Endothelial cell of umbilical vein (primary cell): Measurements from ENCODE around the gene CCN6. TPM values are rescaled to one million over a fixed set of nuclear protein-coding genes. Genes with fewer than 3 reads are reported as not detected.
A peak's percentile ranks its signal among the peaks of the same experiment; 100 is the strongest.

Experiments used
- Bru-seq: library from RNA; stranded (reverse); fragments of 400-500 nt; gene quantifications from one replicate; lab custom pipeline; 2021; lab: Mats Ljungman, UMichigan
- BruChase-seq, 2 experiments: library from RNA; stranded (reverse); fragments of 400-500 nt; gene quantifications; one replicate each; lab custom pipeline; 2021; lab: Mats Ljungman, UMichigan
- BruUV-seq: library from RNA; stranded (reverse); fragments of 400-500 nt; replicated peaks from 2 replicates; lab custom pipeline; 2021; lab: Mats Ljungman, UMichigan
- CTCF ChIA-PET: fragments of 300-600, 350-600 bp; sonication (Branson Sonifier 250); formaldehyde crosslinking; loops from one replicate; lab custom pipeline; 2021; ENCODE audit warnings: antibody characterized with exemption, inconsistent platforms; lab: Charles Lee
- POLR2A ChIA-PET: fragments of 300-600, 350-600 bp; sonication (Branson Sonifier 250); formaldehyde crosslinking; loops from one replicate; lab custom pipeline; 2021; ENCODE audit warnings: antibody characterized with exemption, inconsistent platforms; lab: Charles Lee
- DNase-seq: peaks from one replicate; pipeline ENCODE4 v3.0.0-alpha.2; 2011; ENCODE audit warnings: low read depth, low spot score
- FAIRE-seq: peaks from 2 replicates; lab custom pipeline; 2011; peaks lifted over from hg19 to GRCh38; lab: Jason Lieb, UNC
- H2AFZ ChIP-seq: 2 replicates; pipeline ENCODE4 v1.6.0; 2012; ENCODE audit warnings: low read depth, low read length, control low read depth, inconsistent platforms
- H3K27ac ChIP-seq: 2 replicates; pipeline ENCODE4 v1.5.1; 2011; ENCODE audit warnings: low read depth, mild to moderate bottlenecking, control low read depth, low read length, moderate library complexity; ENCODE audit not compliant: insufficient read depth
- H3K27me3 ChIP-seq, 2 experiments: 2 replicates each; pipeline versions ENCODE4 v1.6.0 to v1.6.1; 2011; ENCODE audit warnings: low read length in 2 of 2, mixed read lengths in 1 of 2; ENCODE audit not compliant: control insufficient read depth in 2 of 2, insufficient read depth in 2 of 2
- H3K36me3 ChIP-seq, 2 experiments: 2 replicates in 1 of 2; 3 replicates in 1 of 2; pipeline ENCODE4 v1.5.1; 2011; ENCODE audit warnings: low read length in 2 of 2, mild to moderate bottlenecking in 1 of 2, moderate library complexity in 1 of 2; ENCODE audit not compliant: control insufficient read depth in 2 of 2, insufficient read depth in 2 of 2; ENCODE audit errors: extremely low read depth in 1 of 2
- H3K4me1 ChIP-seq: 3 replicates; pipeline ENCODE4 v1.5.1; 2011; ENCODE audit warnings: mild to moderate bottlenecking, low read length; ENCODE audit not compliant: control insufficient read depth, insufficient read depth; ENCODE audit errors: extremely low read depth
- H3K4me2 ChIP-seq: 2 replicates; pipeline ENCODE4 v1.6.1; 2011; ENCODE audit warnings: low read length, control low read depth, mixed read lengths; ENCODE audit not compliant: insufficient read depth
- H3K4me3 ChIP-seq, 3 experiments: fragments of 200-600 bp in 1 of 3; sonication (generic), shearing (Covaris generic) in 1 of 3; replicated peaks in 1 of 3; 2 replicates each; pipeline ENCODE4 v1.5.1; 2011 to 2016; ENCODE audit warnings: control low read depth in 3 of 3, low read length in 3 of 3, mild to moderate bottlenecking in 2 of 3, inconsistent platforms in 1 of 3, low read depth in 1 of 3, moderate library complexity in 1 of 3; ENCODE audit not compliant: insufficient read depth in 1 of 3
- H3K79me2 ChIP-seq: 2 replicates; pipeline ENCODE4 v1.6.0; 2012; ENCODE audit warnings: low read length, inconsistent platforms; ENCODE audit not compliant: control insufficient read depth, insufficient read depth
- H3K9ac ChIP-seq: replicated peaks from 2 replicates; pipeline ENCODE3; 2011; ENCODE audit warnings: low read length, control low read depth; ENCODE audit not compliant: insufficient read depth; ENCODE audit errors: extremely low read depth
- H3K9me1 ChIP-seq: replicated peaks from 3 replicates; pipeline ENCODE4 v1.6.0; 2011; ENCODE audit warnings: mild to moderate bottlenecking, low read length; ENCODE audit not compliant: control insufficient read depth, insufficient read depth; ENCODE audit errors: extremely low read depth
- H3K9me3 ChIP-seq: replicated peaks from 2 replicates; pipeline ENCODE4 v1.5.1; 2012; ENCODE audit warnings: low read length, inconsistent platforms; ENCODE audit not compliant: control insufficient read depth, insufficient read depth
- H4K20me1 ChIP-seq: replicated peaks from 2 replicates; pipeline ENCODE3; 2011; ENCODE audit warnings: mild to moderate bottlenecking, low read length; ENCODE audit not compliant: control insufficient read depth, insufficient read depth; ENCODE audit errors: extremely low read depth
- EZH2 ChIP-seq: IDR thresholded peaks from 2 replicates; pipeline ENCODE4 v1.6.1; 2012; ENCODE audit warnings: borderline replicate concordance, low read depth, mild to moderate bottlenecking, moderate library complexity, low read length, inconsistent platforms; ENCODE audit not compliant: severe bottlenecking
- FOS ChIP-seq: IDR thresholded peaks from 2 replicates; pipeline ENCODE4 v1.6.1; 2011; ENCODE audit warnings: mild to moderate bottlenecking, low read length, moderate library complexity, borderline replicate concordance; ENCODE audit not compliant: insufficient read depth
- GATA2 ChIP-seq: IDR thresholded peaks from 2 replicates; pipeline ENCODE4 v1.7.0; 2011; ENCODE audit warnings: low read depth, mild to moderate bottlenecking, moderate library complexity, mixed read lengths, low read length; ENCODE audit not compliant: insufficient read length, insufficient read depth
- JUN ChIP-seq: IDR thresholded peaks from 2 replicates; pipeline ENCODE4 v1.6.1; 2011; ENCODE audit warnings: borderline replicate concordance, low read depth; ENCODE audit not compliant: insufficient read length, insufficient read depth
- MYC ChIP-seq: IDR thresholded peaks from one replicate; pipeline ENCODE4 v1.6.1; 2011; ENCODE audit warnings: mild to moderate bottlenecking, low read depth, low read length
- POLR2A ChIP-seq: IDR thresholded peaks from 2 replicates; pipeline ENCODE4 v1.6.1; 2012; ENCODE audit warnings: low read depth, mild to moderate bottlenecking, control low read depth, low read length
- POLR2AphosphoS5 ChIP-seq: IDR thresholded peaks from 2 replicates; pipeline ENCODE4 v1.6.1; 2012; ENCODE audit warnings: low read depth, mild to moderate bottlenecking, control low read depth, low read length, moderate library complexity; ENCODE audit not compliant: insufficient read depth
- dilution Hi-C: fragments of 300-500 bp; cut with MboI; formaldehyde crosslinking; loops from one replicate; pipeline ENCODE4 v1.15.0; 2019; ENCODE audit warnings: low sequenced_read_pairs; ENCODE audit not compliant: extremely low pct_ligation_motif_present
- intact Hi-C: fragments of 100-400 bp; cut with micrococcal nuclease; formaldehyde crosslinking; loops from one replicate; pipeline ENCODE4 v1.10.0; 2022
- long read RNA-seq: library from polyadenylated mRNA; stranded (forward); transcript quantifications from one replicate; pipeline ENCODE4 v2.0.0, GENCODE V29; 2021
- polyA minus RNA-seq, 3 experiments: library from RNA; depleted of rRNA, polyadenylated mRNA; stranded (reverse); fragments of >200 nt; gene quantifications; 1 replicate in 1 of 3; 2 replicates in 2 of 3; pipeline ENCODE4 v1.2.3, GENCODE V29; 2011
- polyA plus RNA-seq, 4 experiments: library from polyadenylated mRNA; depleted of rRNA in 3 of 4; stranded (reverse) in 3 of 4; unstranded in 1 of 4; fragments of >200 nt; gene quantifications; 2 replicates each; pipeline versions ENCODE4 v1.2.1 to v1.2.3, GENCODE V29; 2011 to 2012; ENCODE audit warnings: missing spikeins in 1 of 4
- total RNA-seq: library from RNA; stranded (reverse); gene quantifications from 2 replicates; pipeline ENCODE4 v1.2.3, GENCODE V29; 2021
- TF ChIP-seq, protein P1 (sequence below), 2 donors: IDR thresholded peaks; 1 replicate in 1 of 2; 2 replicates in 1 of 2; pipeline ENCODE4 v1.5.1; 2011; ENCODE audit warnings: low read length in 2 of 2, mild to moderate bottlenecking in 2 of 2, moderate library complexity in 2 of 2, control low read depth in 1 of 2, inconsistent platforms in 1 of 2, low read depth in 1 of 2; ENCODE audit not compliant: insufficient read depth in 1 of 2; ENCODE audit errors: extremely low read depth in 1 of 2
- TF ChIP-seq, protein P2 (sequence below): IDR thresholded peaks from 2 replicates; pipeline ENCODE4 v1.6.1; 2011; ENCODE audit not compliant: insufficient read depth, insufficient read length

Gene CCN6
- not detected in 2 replicates for total RNA-seq
- polyA plus RNA-seq = not detected in 2 replicates
- not detected in 2 replicates for polyA plus RNA-seq (2011; cell fraction: cytosol; rRNA removed)
- not detected in 2 replicates for polyA plus RNA-seq (2011; cell fraction: nucleus; rRNA removed)
- polyA plus RNA-seq (2012) = 0.08 and 0.12 TPM in 2 replicates
- not detected in 2 replicates for polyA minus RNA-seq
- not detected for polyA minus RNA-seq (2011; cell fraction: cytosol; rRNA and poly(A)+ RNA removed)
- not detected in 2 replicates for polyA minus RNA-seq (2011; cell fraction: nucleus; rRNA and poly(A)+ RNA removed)
- not detected for Bru-seq, nascent RNA
- BruChase-seq, experiment 1, labeled RNA remaining after a 6-hour chase = percentile 9 among the genes with signal in this experiment
- percentile 6 among the genes with signal in this experiment for BruChase-seq, experiment 2, labeled RNA remaining after a 2-hour chase
- long read RNA-seq = 0 reads

DNA sequence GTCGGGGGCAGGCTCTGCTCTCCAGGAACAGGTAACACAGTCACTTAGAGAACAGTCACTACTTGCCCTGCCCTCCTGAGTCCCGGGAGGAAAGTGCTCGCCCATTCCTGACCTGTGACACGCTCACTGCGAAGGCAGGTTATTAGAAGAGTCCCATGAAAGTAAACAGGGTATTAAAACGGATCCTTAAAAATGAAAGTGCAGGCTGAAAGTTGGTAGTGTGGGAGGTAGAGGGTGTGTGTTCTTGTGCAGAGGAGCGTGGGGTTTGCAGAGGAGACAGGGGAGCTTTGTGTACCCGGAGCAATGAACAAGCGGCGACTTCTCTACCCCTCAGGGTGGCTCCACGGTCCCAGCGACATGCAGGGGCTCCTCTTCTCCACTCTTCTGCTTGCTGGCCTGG lies at the start of gene CCN6:
Gene CCN6 (plus strand): TSS at position 104 of the 400 bp plus-strand sequence. CDS start 254 bp downstream, at position 358.
- BruUV-seq = no TSS peak
- POLR2A ChIA-PET = no interaction called here
- Histone ChIP-seq H3K9me3 (no peaks in the 10 kb centered on the region), H3K79me2 (no peaks in the 10 kb centered on the region), H3K4me1 (no peaks in the 10 kb centered on the region), H2AFZ (no peak within 1 kb of the TSS), H3K27me3 (no peaks in the 10 kb centered on the region), H3K27ac (no peak within 1 kb of the TSS), H3K36me3 (no peaks in the 10 kb centered on the region), H4K20me1 (no peaks in the 10 kb centered on the region), H3K4me2 (no peak within 1 kb of the TSS), H3K9ac (no peak within 1 kb of the TSS), H3K9me1 (no peaks in the 10 kb centered on the region), H3K4me3 (no peak within 1 kb of the TSS)
- no peak for FAIRE-seq
- dilution Hi-C loops (no loop called here), intact Hi-C loops (no loop called here)
- CTCF ChIA-PET = no interaction called here
- DNase-seq = no peak
- TF ChIP-seq POLR2AphosphoS5 (no peak), JUN (no peak), EZH2 (no peak), POLR2A (no peak), GATA2 (no peak), MYC (no peak), FOS (no peak)
- TF ChIP-seq, protein P1, sequence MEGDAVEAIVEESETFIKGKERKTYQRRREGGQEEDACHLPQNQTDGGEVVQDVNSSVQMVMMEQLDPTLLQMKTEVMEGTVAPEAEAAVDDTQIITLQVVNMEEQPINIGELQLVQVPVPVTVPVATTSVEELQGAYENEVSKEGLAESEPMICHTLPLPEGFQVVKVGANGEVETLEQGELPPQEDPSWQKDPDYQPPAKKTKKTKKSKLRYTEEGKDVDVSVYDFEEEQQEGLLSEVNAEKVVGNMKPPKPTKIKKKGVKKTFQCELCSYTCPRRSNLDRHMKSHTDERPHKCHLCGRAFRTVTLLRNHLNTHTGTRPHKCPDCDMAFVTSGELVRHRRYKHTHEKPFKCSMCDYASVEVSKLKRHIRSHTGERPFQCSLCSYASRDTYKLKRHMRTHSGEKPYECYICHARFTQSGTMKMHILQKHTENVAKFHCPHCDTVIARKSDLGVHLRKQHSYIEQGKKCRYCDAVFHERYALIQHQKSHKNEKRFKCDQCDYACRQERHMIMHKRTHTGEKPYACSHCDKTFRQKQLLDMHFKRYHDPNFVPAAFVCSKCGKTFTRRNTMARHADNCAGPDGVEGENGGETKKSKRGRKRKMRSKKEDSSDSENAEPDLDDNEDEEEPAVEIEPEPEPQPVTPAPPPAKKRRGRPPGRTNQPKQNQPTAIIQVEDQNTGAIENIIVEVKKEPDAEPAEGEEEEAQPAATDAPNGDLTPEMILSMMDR (IDR thresholded peaks at IDR 0.05; ENCODE audit: extremely low read depth in 1 of 2, insufficient read depth in 1 of 2, low read depth in 1 of 2, low read length in 2 of 2) = no peak
- TF ChIP-seq, protein P2, sequence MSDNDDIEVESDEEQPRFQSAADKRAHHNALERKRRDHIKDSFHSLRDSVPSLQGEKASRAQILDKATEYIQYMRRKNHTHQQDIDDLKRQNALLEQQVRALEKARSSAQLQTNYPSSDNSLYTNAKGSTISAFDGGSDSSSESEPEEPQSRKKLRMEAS = no peak
